Nephron progenitor cell (in vitro differentiated cells): ENCODE measurements around the gene GARIN5B.

Experiments
- DNase-seq: peaks from one replicate; pipeline ENCODE4 v3.0.0; 2021
- H3K27ac Mint-ChIP-seq: 2 replicates; pipeline ENCODE4 v1.8.0; 2021; ENCODE audit warnings: mild to moderate bottlenecking, moderate library complexity, mixed read lengths
- H3K27me3 Mint-ChIP-seq: 2 replicates; pipeline ENCODE4 v1.8.0; 2021; ENCODE audit warnings: mild to moderate bottlenecking, low read depth, mixed read lengths; ENCODE audit not compliant: poor library complexity
- H3K36me3 Mint-ChIP-seq: 2 replicates; pipeline ENCODE4 v1.8.0; 2021; ENCODE audit warnings: low read depth, mixed read lengths
- H3K4me1 Mint-ChIP-seq: 2 replicates; pipeline ENCODE4 v1.8.0; 2021; ENCODE audit warnings: mixed read lengths
- H3K4me3 Mint-ChIP-seq: 2 replicates; pipeline ENCODE4 v1.8.0; 2021; ENCODE audit warnings: mild to moderate bottlenecking, moderate library complexity, mixed read lengths
- H3K9me3 Mint-ChIP-seq: 2 replicates; pipeline ENCODE4 v1.8.0; 2021; ENCODE audit warnings: mild to moderate bottlenecking, moderate library complexity, mixed read lengths
- CTCF ChIP-seq: fragments of 200-600 bp; sonication (generic); IDR thresholded peaks from 2 replicates; pipeline ENCODE4 v1.5.0; 2021; ENCODE audit warnings: antibody characterized with exemption

The GARIN5B gene

DNA sequence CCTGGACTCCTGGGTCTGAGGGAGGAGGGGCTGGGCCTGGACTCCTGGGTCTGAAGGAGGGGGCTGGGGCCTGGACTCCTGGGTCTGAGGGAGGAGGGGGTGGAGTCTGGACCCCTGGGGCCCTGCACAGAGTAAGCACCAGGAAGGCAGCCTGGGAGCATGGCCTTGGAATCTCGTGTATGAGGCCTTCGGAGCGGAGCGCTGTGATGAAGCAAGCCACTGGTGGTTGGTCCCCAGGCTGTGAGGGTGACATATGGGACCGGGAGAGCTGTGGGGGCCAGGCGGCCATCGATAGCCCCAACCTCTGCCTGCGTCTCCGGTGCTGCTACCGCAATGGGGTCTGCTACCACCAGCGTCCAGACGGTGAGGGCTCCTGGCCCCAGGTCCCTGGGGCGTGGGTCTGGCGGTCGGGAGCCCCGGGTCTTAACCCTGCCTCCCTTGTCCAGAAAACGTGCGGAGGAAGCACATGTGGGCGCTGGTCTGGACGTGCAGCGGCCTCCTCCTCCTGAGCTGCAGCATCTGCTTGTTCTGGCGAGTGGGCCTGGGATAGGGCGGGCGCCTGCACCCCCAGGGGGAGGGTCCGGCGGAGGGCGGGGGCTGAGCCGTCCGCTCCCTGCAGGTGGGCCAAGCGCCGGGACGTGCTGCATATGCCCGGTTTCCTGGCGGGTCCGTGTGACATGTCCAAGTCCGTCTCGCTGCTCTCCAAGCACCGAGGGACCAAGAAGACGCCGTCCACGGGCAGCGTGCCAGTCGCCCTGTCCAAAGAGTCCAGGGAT, 14.5 kb upstream of the GARIN5B start:
- peak overlapping the region; percentile 45 for H3K4me3 Mint-ChIP-seq
- peaks cover 32% of the 10 kb centered on the region for H3K4me1 Mint-ChIP-seq
- no peak for TF ChIP-seq CTCF
- H3K36me3 Mint-ChIP-seq = peaks cover 3% of the 10 kb centered on the region
- H3K9me3 Mint-ChIP-seq = peaks cover 10% of the 10 kb centered on the region
- H3K27ac Mint-ChIP-seq = no peak overlapping the region
- H3K27me3 Mint-ChIP-seq = peaks cover 19% of the 10 kb centered on the region
- peak; percentile 50 for DNase-seq

- peak; percentile 41 for DNase-seq
- Mint-ChIP-seq H3K4me1 (peaks cover 38% of the 10 kb centered on the region), H3K4me3 (peak within 1 kb of the TSS; percentile 42), H3K9me3 (no peaks in the 10 kb centered on the region), H3K27ac (peak within 1 kb of the TSS; percentile 52), H3K27me3 (peaks cover 31% of the 10 kb centered on the region), H3K36me3 (no peaks in the 10 kb centered on the region)
- no peak for TF ChIP-seq CTCF
Measured at GRCh38 chr19:55376241-55376933, 13.3 kb upstream of the GARIN5B start, which contains the start of gene TMEM190. Gene TMEM190, plus strand, starts transcription at chr19:55376826. Its CDS starts 28 bp downstream, at chr19:55376854.

DNA sequence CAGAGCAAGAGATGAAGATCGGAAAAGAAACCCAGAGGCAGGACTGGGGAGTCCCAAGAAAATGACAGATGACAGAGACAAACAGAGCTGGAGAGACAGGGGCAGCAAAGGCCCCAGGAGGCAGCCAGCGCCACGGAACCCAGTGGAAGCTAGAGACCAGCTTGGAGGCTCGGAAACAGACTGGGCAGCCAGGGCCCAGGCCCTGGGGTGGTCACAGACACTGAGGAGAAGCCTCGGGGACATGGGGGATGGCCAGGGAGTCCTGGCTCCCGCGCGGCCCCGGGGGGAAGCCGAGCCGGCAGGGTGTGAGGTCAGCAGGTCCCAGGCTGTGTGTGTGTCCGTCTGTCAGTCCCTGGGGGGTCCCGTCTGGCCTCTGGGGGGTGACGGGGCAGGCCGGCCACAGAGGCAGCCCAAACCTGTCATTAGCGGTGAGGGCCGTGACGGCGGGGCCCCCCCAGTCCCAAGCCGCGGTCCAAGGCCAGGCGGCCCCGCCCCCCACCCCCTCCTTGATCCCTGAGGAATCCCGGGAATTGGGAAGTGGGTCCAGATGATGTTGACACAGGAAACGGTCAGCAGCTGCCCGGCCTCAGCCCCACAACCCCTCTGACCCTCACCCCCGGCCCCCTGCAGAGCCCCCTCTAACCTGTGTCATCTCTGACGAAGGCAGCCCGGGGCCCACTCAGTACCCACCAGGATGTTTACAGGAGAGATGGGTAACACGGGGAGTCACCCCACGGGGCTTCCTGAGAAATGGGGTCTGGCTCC, 11.1 kb upstream of the GARIN5B start:
- H3K27ac Mint-ChIP-seq = peak overlapping the region; percentile 70
- TF ChIP-seq CTCF = no peak
- H3K4me1 Mint-ChIP-seq = peaks cover 47% of the 10 kb centered on the region
- H3K36me3 Mint-ChIP-seq = no peaks in the 10 kb centered on the region
- H3K4me3 Mint-ChIP-seq = peak overlapping the region; percentile 36
- H3K27me3 Mint-ChIP-seq = peaks cover 38% of the 10 kb centered on the region
- peak; percentile 32 for DNase-seq
- no peaks in the 10 kb centered on the region for H3K9me3 Mint-ChIP-seq

DNA sequence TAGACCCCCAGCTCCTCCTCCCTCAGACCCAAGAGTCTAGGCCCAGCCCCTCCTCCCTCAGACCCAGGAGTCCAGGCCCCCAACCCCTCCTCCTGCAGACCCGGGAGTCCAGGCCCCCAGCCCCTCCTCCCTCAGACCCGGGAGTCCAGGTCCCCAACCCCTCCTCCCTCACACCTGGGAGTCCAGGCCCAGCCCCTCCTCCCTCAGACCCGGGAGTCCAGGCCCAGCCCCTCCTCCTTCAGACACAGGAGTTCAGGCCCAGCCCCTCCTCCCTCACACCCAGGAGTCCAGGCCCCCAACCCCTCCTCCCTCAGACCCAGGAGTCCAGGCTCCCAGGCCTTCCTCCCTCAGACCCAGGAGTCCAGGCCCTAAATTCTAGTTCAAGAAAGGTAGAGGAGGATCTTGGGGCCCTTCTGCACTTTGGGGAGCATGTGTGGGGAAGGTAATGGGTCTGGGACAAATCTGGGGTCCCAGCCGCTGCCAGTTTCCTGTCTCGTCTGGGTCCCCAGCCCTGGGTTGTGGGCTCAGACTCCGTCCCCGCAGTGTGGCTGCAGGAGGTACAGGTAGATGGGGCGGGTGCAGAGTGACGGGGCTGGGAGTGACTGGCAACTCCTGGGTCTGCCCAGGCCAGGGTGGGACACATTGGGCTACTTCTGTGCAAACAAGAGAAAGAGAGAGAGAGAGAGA, 10.4 kb upstream of the GARIN5B start:
- Mint-ChIP-seq H3K36me3 (no peaks in the 10 kb centered on the region), H3K9me3 (no peaks in the 10 kb centered on the region), H3K4me3 (peak overlapping the region; percentile 36), H3K27ac (peak overlapping the region; percentile 70), H3K4me1 (peaks cover 47% of the 10 kb centered on the region), H3K27me3 (peaks cover 38% of the 10 kb centered on the region)
- TF ChIP-seq CTCF = no peak
- no peak for DNase-seq

- H3K9me3 Mint-ChIP-seq = no peaks in the 10 kb centered on the region
- no peak for DNase-seq
- peaks cover 40% of the 10 kb centered on the region for H3K4me1 Mint-ChIP-seq
- H3K27me3 Mint-ChIP-seq = peaks cover 39% of the 10 kb centered on the region
- peak overlapping the region; percentile 10 for H3K4me3 Mint-ChIP-seq
- H3K36me3 Mint-ChIP-seq = no peaks in the 10 kb centered on the region
- no peak for TF ChIP-seq CTCF
- no peak overlapping the region for H3K27ac Mint-ChIP-seq
Measured at GRCh38 chr19:55372316-55373081, 9.4 kb upstream of the GARIN5B start.
